Endothelial cell of umbilical vein (primary cell): ENCODE measurements around the gene GNB1. TPM values are rescaled to one million over a fixed set of nuclear protein-coding genes. Genes with fewer than 3 reads are reported as not detected.

Experiments used
- BruUV-seq: library from RNA; stranded (reverse); fragments of 400-500 nt; replicated peaks from 2 replicates; lab custom pipeline; 2021; lab: Mats Ljungman, UMichigan
- CTCF ChIA-PET: fragments of 300-600, 350-600 bp; sonication (Branson Sonifier 250); formaldehyde crosslinking; loops from one replicate; lab custom pipeline; 2021; ENCODE audit warnings: antibody characterized with exemption, inconsistent platforms; lab: Charles Lee
- POLR2A ChIA-PET: fragments of 300-600, 350-600 bp; sonication (Branson Sonifier 250); formaldehyde crosslinking; loops from one replicate; lab custom pipeline; 2021; ENCODE audit warnings: antibody characterized with exemption, inconsistent platforms; lab: Charles Lee
- DNase-seq: peaks from one replicate; pipeline ENCODE4 v3.0.0-alpha.2; 2011; ENCODE audit warnings: low read depth, low spot score
- FAIRE-seq: peaks from 2 replicates; lab custom pipeline; 2011; peaks lifted over from hg19 to GRCh38; lab: Jason Lieb, UNC
- H2AFZ ChIP-seq: 2 replicates; pipeline ENCODE4 v1.6.0; 2012; ENCODE audit warnings: low read depth, low read length, control low read depth, inconsistent platforms
- H3K27ac ChIP-seq: 2 replicates; pipeline ENCODE4 v1.5.1; 2011; ENCODE audit warnings: low read depth, mild to moderate bottlenecking, control low read depth, low read length, moderate library complexity; ENCODE audit not compliant: insufficient read depth
- H3K27me3 ChIP-seq, 2 experiments: 2 replicates each; pipeline versions ENCODE4 v1.6.0 to v1.6.1; 2011; ENCODE audit warnings: low read length in 2 of 2, mixed read lengths in 1 of 2; ENCODE audit not compliant: control insufficient read depth in 2 of 2, insufficient read depth in 2 of 2
- H3K36me3 ChIP-seq, 2 experiments: 2 replicates in 1 of 2; 3 replicates in 1 of 2; pipeline ENCODE4 v1.5.1; 2011; ENCODE audit warnings: low read length in 2 of 2, mild to moderate bottlenecking in 1 of 2, moderate library complexity in 1 of 2; ENCODE audit not compliant: control insufficient read depth in 2 of 2, insufficient read depth in 2 of 2; ENCODE audit errors: extremely low read depth in 1 of 2
- H3K4me1 ChIP-seq: 3 replicates; pipeline ENCODE4 v1.5.1; 2011; ENCODE audit warnings: mild to moderate bottlenecking, low read length; ENCODE audit not compliant: control insufficient read depth, insufficient read depth; ENCODE audit errors: extremely low read depth
- H3K4me2 ChIP-seq: 2 replicates; pipeline ENCODE4 v1.6.1; 2011; ENCODE audit warnings: low read length, control low read depth, mixed read lengths; ENCODE audit not compliant: insufficient read depth
- H3K4me3 ChIP-seq, 3 experiments: fragments of 200-600 bp in 1 of 3; sonication (generic), shearing (Covaris generic) in 1 of 3; replicated peaks in 1 of 3; 2 replicates each; pipeline ENCODE4 v1.5.1; 2011 to 2016; ENCODE audit warnings: control low read depth in 3 of 3, low read length in 3 of 3, mild to moderate bottlenecking in 2 of 3, inconsistent platforms in 1 of 3, low read depth in 1 of 3, moderate library complexity in 1 of 3; ENCODE audit not compliant: insufficient read depth in 1 of 3
- H3K79me2 ChIP-seq: 2 replicates; pipeline ENCODE4 v1.6.0; 2012; ENCODE audit warnings: low read length, inconsistent platforms; ENCODE audit not compliant: control insufficient read depth, insufficient read depth
- H3K9ac ChIP-seq: replicated peaks from 2 replicates; pipeline ENCODE3; 2011; ENCODE audit warnings: low read length, control low read depth; ENCODE audit not compliant: insufficient read depth; ENCODE audit errors: extremely low read depth
- H3K9me1 ChIP-seq: replicated peaks from 3 replicates; pipeline ENCODE4 v1.6.0; 2011; ENCODE audit warnings: mild to moderate bottlenecking, low read length; ENCODE audit not compliant: control insufficient read depth, insufficient read depth; ENCODE audit errors: extremely low read depth
- H3K9me3 ChIP-seq: replicated peaks from 2 replicates; pipeline ENCODE4 v1.5.1; 2012; ENCODE audit warnings: low read length, inconsistent platforms; ENCODE audit not compliant: control insufficient read depth, insufficient read depth
- H4K20me1 ChIP-seq: replicated peaks from 2 replicates; pipeline ENCODE3; 2011; ENCODE audit warnings: mild to moderate bottlenecking, low read length; ENCODE audit not compliant: control insufficient read depth, insufficient read depth; ENCODE audit errors: extremely low read depth
- CTCF ChIP-seq, 2 donors: IDR thresholded peaks; 1 replicate in 1 of 2; 2 replicates in 1 of 2; pipeline ENCODE4 v1.5.1; 2011; ENCODE audit warnings: low read length in 2 of 2, mild to moderate bottlenecking in 2 of 2, moderate library complexity in 2 of 2, control low read depth in 1 of 2, inconsistent platforms in 1 of 2, low read depth in 1 of 2; ENCODE audit not compliant: insufficient read depth in 1 of 2; ENCODE audit errors: extremely low read depth in 1 of 2
- EZH2 ChIP-seq: IDR thresholded peaks from 2 replicates; pipeline ENCODE4 v1.6.1; 2012; ENCODE audit warnings: borderline replicate concordance, low read depth, mild to moderate bottlenecking, moderate library complexity, low read length, inconsistent platforms; ENCODE audit not compliant: severe bottlenecking
- FOS ChIP-seq: IDR thresholded peaks from 2 replicates; pipeline ENCODE4 v1.6.1; 2011; ENCODE audit warnings: mild to moderate bottlenecking, low read length, moderate library complexity, borderline replicate concordance; ENCODE audit not compliant: insufficient read depth
- GATA2 ChIP-seq: IDR thresholded peaks from 2 replicates; pipeline ENCODE4 v1.7.0; 2011; ENCODE audit warnings: low read depth, mild to moderate bottlenecking, moderate library complexity, mixed read lengths, low read length; ENCODE audit not compliant: insufficient read length, insufficient read depth
- JUN ChIP-seq: IDR thresholded peaks from 2 replicates; pipeline ENCODE4 v1.6.1; 2011; ENCODE audit warnings: borderline replicate concordance, low read depth; ENCODE audit not compliant: insufficient read length, insufficient read depth
- MAX ChIP-seq: IDR thresholded peaks from 2 replicates; pipeline ENCODE4 v1.6.1; 2011; ENCODE audit not compliant: insufficient read depth, insufficient read length
- MYC ChIP-seq: IDR thresholded peaks from one replicate; pipeline ENCODE4 v1.6.1; 2011; ENCODE audit warnings: mild to moderate bottlenecking, low read depth, low read length
- POLR2A ChIP-seq: IDR thresholded peaks from 2 replicates; pipeline ENCODE4 v1.6.1; 2012; ENCODE audit warnings: low read depth, mild to moderate bottlenecking, control low read depth, low read length
- POLR2AphosphoS5 ChIP-seq: IDR thresholded peaks from 2 replicates; pipeline ENCODE4 v1.6.1; 2012; ENCODE audit warnings: low read depth, mild to moderate bottlenecking, control low read depth, low read length, moderate library complexity; ENCODE audit not compliant: insufficient read depth
- dilution Hi-C: fragments of 300-500 bp; cut with MboI; formaldehyde crosslinking; loops from one replicate; pipeline ENCODE4 v1.15.0; 2019; ENCODE audit warnings: low sequenced_read_pairs; ENCODE audit not compliant: extremely low pct_ligation_motif_present
- intact Hi-C: fragments of 100-400 bp; cut with micrococcal nuclease; formaldehyde crosslinking; loops from one replicate; pipeline ENCODE4 v1.10.0; 2022
- polyA plus RNA-seq, 4 experiments: library from polyadenylated mRNA; depleted of rRNA in 3 of 4; stranded (reverse) in 3 of 4; unstranded in 1 of 4; fragments of >200 nt; gene quantifications; 2 replicates each; pipeline versions ENCODE4 v1.2.1 to v1.2.3, GENCODE V29; 2011 to 2012; ENCODE audit warnings: missing spikeins in 1 of 4
- total RNA-seq: library from RNA; stranded (reverse); gene quantifications from 2 replicates; pipeline ENCODE4 v1.2.3, GENCODE V29; 2021

GNB1 gene
- total and polyA plus RNA-seq, 2 donors (not counting 3 experiments of a cell fraction or from before 2014, with no cell fraction given): 501 to 529 TPM

- H4K20me1 ChIP-seq: peaks cover 6% of the 10 kb centered on the region
- no peaks in the 10 kb centered on the region for H3K9me1 ChIP-seq
- H3K36me3 ChIP-seq: peaks cover 15 to 16% of the 10 kb centered on the region in 2 experiments
- FAIRE-seq (no peak), DNase-seq (no peak)
- no peaks in the 10 kb centered on the region for H3K9me3 ChIP-seq
- TF ChIP-seq JUN (no peak), POLR2AphosphoS5 (no peak), FOS (no peak), GATA2 (no peak)
- ChIA-PET POLR2A (no interaction called here), CTCF (no interaction called here)
- no peak overlapping the region for H3K4me3 ChIP-seq
- H3K4me2 ChIP-seq: no peak overlapping the region
- dilution Hi-C loops (no loop called here), intact Hi-C loops (no loop called here)
- no TSS peak for BruUV-seq
- H3K9ac ChIP-seq: no peak overlapping the region
- H3K27ac ChIP-seq: no peak overlapping the region
- H3K4me1 ChIP-seq: no peaks in the 10 kb centered on the region
- H3K79me2 ChIP-seq: peaks cover 91% of the 10 kb centered on the region
- H3K27me3 ChIP-seq: no peaks in the 10 kb centered on the region
- H2AFZ ChIP-seq: no peak overlapping the region
These were observed 57.4 kb downstream of the GNB1 start for GRCh38 chr1:1833456-1833855.

GRCh38 chr1:1832820-1833219 lies 58.1 kb downstream of the GNB1 start:
- no TSS peak for BruUV-seq
- POLR2A ChIA-PET: no interaction called here
- no peak overlapping the region for H3K27ac ChIP-seq
- TF ChIP-seq MAX (no peak), POLR2A (no peak), MYC (no peak), GATA2 (no peak), CTCF (IDR thresholded peaks at IDR 0.05; ENCODE audit: extremely low read depth in 1 of 2, insufficient read depth in 1 of 2, low read depth in 1 of 2, low read length in 2 of 2) (no peak), POLR2AphosphoS5 (no peak), EZH2 (no peak), FOS (no peak), JUN (no peak)
- peaks cover 15 to 16% of the 10 kb centered on the region in 2 experiments for H3K36me3 ChIP-seq
- no peak overlapping the region for H3K9ac ChIP-seq
- CTCF ChIA-PET: no interaction called here
- H3K4me2 ChIP-seq: no peak overlapping the region
- no peaks in the 10 kb centered on the region for H3K9me3 ChIP-seq
- DNase-seq: no peak
- no peaks in the 10 kb centered on the region for H3K4me1 ChIP-seq
- no peak for FAIRE-seq
- peaks cover 92% of the 10 kb centered on the region for H3K79me2 ChIP-seq
- H3K9me1 ChIP-seq: no peaks in the 10 kb centered on the region
- dilution Hi-C loops: no loop called here
- no peaks in the 10 kb centered on the region for H3K27me3 ChIP-seq
- intact Hi-C loops: no loop called here
- H4K20me1 ChIP-seq: peaks cover 6% of the 10 kb centered on the region
- no peak overlapping the region for H3K4me3 ChIP-seq
- H2AFZ ChIP-seq: no peak overlapping the region
